Measurements from ENCODE around the gene PGAM2.

- TF ChIP-seq POLR2A (IDR thresholded peaks at IDR 0.05) (no peak), EP300 (IDR thresholded peaks at IDR 0.05) (no peak)
- TF ChIP-seq, protein P1, sequence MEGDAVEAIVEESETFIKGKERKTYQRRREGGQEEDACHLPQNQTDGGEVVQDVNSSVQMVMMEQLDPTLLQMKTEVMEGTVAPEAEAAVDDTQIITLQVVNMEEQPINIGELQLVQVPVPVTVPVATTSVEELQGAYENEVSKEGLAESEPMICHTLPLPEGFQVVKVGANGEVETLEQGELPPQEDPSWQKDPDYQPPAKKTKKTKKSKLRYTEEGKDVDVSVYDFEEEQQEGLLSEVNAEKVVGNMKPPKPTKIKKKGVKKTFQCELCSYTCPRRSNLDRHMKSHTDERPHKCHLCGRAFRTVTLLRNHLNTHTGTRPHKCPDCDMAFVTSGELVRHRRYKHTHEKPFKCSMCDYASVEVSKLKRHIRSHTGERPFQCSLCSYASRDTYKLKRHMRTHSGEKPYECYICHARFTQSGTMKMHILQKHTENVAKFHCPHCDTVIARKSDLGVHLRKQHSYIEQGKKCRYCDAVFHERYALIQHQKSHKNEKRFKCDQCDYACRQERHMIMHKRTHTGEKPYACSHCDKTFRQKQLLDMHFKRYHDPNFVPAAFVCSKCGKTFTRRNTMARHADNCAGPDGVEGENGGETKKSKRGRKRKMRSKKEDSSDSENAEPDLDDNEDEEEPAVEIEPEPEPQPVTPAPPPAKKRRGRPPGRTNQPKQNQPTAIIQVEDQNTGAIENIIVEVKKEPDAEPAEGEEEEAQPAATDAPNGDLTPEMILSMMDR (IDR thresholded peaks at IDR 0.05): no peak
Measured at GRCh38 chr7:44056681-44057080, 8.7 kb downstream of the PGAM2 start.

Measured in suprapubic skin (tissue), 3 donors.